SKM-1 (cell line): ENCODE data around the gene PPM1A.
A peak's percentile ranks its signal among the peaks of the same experiment; 100 is the strongest.

ENCODE experiments used
- DNase-seq: peaks from one replicate; lab custom pipeline; 2025; ENCODE audit not compliant: unreplicated experiment; lab: John Stamatoyannopoulos, UW

The PPM1A gene

DNA sequence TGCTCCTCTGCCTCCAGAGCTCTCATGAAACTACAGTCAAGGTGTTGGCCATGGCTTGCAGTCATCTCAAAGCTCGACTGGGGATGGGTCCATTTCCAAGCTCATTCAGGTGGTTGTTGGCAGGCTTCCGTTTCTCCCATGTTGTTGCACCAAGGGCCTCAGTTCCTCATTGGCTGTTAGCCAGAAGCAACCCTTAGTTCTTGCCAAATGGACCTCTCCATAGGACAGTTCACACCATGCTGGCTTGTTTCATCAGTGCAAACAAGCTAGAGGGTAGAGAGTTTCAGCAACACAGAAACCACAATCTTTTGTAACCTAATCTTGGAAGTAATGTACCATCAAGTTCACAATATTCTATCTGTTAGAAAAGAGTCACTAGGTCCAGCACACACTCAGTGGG, 22.7 kb upstream of the PPM1A start:
- DNase-seq = peak; percentile 67

DNA sequence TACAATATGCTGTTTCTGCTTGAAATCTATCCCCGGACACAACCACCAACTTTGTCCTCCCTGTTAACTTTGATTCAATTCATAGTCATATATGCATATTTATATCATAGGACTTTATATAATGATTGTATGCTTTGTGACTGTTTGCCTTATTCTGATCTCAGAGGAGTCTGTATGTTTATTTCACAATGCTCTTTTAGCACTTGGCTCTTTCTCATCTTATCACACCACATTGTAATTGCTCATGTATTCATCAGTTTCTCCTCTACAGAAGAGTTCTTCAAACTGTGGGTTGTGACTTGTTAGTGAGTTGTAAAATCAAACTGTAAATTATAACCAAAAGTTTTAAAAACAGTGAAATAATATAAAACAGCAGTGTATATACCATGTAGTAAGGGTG, 21.7 kb upstream of the PPM1A start:
- DNase-seq = no peak

DNA sequence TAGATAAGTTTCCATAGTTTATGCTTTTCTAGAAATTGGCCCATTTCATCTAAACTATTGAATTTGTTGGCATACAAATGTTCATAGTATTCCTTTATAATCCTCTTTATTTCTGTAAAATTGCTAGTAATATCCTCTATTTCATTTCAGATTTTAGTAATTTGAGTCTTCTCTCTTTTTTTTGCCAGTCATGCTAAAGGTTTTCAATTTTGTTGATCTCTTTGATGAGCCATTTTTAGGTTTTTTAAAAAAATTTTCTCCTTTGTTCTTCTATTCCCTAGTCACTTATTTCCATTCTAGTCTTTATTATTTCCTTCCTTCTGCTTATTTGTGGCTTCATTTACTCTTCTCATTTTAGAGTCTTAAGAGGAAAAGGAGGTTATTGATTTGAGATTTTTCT, 19.4 kb upstream of the PPM1A start:
- DNase-seq = no peak

DNA sequence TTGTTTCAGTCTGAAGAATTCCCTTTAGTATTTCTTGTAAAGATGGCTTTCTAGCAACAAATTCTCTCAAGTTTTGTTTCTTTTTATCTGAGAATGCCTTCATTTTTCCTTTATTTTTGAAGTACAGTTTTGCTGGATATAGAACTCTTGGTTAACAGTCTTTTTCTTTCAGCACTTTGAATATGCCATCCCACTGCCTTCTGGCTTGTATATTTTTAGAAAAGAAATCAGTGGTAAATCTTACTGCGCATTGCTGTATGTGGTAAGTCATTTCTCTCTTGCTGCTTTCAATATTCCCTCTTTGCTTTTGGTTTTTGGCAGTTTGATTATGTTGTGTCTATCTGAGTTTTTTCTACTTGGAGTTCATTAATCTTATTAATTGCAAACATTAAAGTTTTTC, 16.8 kb upstream of the PPM1A start:
- no peak for DNase-seq

DNA sequence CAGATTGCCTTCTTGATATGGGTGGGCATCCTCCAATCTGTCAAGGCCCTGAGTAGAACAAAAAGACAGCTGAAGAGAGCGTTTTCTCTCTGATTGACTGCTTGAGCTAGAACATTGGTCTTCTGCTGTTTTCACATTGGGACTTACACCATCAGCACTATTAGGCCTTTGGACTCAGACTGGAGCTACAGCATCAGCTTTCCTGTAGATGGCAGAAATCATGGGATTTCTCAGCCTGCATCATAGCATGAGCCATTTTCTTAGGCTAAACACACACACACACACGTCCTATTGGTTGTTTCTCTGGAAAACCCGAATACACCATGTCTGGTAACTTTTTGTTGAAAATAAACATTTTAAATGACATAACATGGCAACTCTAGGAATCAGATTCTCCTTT, 15.8 kb upstream of the PPM1A start:
- no peak for DNase-seq

DNA sequence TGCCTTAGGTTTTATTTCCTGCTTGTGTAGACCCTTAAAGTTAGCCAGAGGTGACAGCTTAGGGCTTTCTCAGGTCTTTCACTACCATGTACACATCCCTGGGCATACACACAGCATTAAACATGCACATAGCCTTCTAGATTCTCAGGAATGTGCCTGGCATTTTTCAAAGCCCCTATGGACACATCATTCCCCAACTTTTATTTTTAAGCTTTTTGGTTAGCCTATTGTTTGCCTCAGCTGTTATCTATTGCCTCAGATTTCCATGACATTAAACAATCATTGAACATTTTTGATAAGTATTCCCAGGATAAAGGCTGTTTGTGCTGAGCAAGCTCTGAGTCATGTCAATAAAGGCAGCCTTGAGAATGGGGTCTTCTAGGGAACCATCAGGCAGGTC, 15.1 kb upstream of the PPM1A start:
- no peak for DNase-seq

DNA sequence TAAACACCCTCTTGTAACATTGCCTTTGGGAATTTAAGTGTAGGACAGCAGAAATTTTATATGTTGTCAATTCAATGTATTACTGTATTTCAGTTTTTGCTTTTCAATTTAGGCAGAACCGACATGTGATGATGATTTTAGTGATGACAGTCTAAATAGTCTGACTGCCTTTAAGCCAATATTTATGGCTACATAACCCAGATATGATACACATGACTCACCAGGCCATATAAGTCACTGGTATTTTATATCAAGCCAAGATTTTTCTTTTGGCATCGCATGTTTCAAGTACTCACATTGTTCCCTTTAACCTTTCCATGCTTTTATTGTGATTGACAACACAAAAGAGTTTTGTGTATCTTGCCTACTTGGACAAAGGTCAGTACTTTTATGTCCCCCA, 13.6 kb upstream of the PPM1A start:
- no peak for DNase-seq

DNA sequence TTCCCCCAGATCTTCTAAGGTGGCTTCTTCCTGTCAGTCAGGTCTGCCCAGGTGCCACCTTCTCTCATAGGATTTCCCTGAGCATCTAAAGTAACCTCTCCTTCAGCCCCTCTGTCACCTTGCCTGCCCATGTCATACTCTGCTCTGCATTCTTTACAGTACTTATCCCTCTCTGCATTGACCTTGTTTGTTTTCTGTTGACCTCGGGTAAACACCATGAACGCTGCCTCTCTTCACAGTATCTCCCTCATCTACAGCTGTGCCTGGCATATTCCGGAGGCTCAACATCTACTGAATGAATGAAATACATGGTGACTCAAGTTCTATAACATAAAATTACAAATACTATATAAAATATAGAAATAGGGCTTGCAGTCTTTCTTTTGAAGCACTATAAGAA, 10.1 kb upstream of the PPM1A start:
- DNase-seq = no peak

DNA sequence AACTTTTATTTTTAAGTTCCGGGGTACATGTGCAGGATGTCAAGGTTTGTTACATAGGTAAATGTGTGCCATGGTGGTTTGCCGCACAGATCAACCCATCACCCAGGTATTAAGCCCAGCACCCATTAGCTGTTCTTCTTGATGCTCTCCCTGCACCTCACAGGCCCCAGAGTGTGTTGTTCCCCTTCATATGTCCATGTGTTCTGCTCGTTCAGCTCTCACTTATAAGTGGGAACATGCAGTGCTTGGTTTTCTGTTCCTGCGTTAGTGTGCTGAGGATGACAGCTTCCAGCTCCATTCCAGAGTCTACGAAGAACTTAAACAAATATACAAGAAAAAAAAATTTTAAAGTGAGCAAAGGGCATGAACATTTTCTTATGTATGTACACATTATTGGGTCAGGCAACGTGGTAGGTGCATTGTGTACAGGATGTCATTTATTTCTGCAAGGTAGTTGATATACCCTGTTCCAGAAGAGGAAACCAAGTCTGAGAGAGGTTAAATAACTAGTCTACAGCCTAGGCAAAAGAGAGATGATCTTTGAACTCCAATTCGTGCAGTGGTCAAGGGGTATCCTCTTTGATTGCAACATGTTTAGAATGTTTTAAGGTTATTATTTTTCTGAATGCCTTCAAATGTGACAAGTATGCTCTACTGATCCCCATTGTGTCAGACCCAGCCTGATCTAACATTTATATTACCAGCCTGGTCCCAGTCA, 8.7 kb upstream of the PPM1A start:
- no peak for DNase-seq

DNA sequence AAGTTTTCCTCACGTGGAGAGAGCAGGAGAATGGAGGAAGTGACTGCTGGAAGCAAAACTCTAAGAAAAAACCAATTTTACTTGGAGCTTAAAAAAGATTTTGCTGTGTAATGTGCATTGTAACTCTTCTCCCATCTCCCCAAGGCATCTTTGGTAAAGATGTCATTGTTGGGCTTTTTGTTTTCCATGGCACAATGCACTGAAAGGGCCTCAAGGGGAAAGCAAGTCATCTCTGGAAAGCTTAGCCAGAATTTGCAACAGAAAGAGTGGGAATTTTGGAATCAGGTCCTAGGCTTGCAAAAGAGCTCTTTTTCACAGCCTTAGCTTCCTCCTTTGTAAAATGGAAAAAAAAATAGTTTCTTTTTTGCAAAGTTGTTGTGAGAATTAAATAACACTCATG, 7.9 kb upstream of the PPM1A start:
- DNase-seq = no peak

DNA sequence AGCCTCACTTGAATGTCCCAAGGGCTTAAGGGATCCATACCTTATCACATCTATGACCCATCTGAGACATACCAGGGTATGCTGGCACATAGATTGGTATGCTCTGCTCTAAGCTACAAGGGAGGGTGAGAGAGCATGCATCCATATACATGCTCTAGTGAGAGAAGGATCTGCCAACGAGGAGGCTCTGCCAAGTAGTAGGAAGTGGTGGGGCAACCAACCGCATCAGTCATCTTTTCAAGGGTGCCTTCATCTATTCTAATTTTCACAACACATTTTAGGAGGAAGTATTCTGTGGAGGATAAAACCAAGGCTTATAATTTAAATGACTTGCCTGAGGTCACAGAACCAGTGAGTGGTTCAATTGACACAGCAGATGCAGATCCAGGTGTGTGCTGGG, 6.6 kb upstream of the PPM1A start:
- DNase-seq = peak; percentile 8

DNA sequence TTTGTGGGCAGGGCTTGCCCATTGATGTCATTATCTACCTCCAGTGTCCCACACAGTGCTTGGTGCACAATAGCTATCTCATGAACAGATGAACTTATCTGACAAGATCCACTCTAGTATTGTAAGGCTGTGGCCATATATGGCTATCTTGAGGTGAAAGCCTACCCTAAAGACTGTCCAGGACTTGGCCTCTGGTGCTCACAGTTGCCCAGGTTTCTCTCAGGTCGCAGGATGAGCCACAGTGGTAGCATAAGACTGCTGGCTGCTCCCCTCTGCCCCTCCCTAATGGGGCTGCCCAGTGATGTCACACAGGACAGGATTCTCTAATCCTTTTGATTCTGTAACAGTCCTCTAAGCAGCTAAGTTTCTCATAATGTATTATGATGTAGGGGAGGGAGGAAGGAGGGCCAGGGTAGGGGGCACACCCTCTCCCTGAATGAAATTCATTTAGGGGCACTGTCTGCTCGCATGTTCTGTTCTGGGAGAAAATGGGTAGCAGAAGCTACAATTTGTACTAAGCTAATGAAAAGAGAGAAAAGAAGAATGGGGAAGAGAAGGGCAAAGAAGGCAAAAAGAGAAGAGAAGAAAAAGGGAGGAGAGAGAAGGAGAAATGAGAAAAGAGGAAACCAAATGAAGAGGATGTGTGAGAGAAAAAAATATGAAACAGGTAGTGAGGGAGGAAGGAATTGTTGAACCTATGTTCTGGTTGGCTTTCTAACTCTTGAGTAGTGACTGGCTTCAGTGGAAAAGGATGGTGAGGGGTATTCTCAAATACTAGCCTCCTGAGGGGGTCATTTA, 3.4 kb upstream of the PPM1A start:
- no peak for DNase-seq

DNA sequence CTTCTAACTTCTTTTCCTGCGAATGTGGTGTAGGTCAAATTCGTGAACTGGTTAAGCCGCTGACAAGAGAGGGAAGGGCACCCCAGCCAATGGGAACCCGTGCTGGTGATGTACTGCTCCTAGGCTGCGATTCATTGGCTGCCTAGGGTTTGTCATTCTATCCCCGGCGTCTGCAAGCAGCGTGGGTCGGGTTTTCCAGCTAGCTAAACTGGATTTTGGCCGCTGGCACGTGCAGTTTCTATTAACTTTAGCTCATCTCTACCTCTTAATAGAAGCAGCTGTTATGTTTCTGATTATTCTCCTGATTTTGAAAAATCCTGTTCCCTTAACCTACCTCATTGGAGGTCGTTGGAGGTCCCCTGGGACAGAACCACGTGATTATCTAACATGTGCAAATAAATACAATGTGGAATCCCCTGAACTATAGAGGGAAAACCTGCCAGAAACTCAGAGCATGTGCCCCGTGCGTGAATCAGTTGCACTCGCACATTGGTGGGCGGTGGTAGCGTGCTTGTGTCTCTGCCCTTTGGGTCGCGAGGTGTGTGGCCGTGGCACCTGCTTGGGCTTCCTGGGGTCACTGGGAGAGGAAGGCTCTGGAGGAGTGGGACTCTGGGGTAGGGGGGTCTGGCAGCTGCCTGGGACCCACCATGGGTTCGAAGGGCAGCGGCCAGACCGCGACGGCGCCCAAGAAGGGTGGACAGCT, 876 bp upstream of the PPM1A start:
- DNase-seq = no peak

DNA sequence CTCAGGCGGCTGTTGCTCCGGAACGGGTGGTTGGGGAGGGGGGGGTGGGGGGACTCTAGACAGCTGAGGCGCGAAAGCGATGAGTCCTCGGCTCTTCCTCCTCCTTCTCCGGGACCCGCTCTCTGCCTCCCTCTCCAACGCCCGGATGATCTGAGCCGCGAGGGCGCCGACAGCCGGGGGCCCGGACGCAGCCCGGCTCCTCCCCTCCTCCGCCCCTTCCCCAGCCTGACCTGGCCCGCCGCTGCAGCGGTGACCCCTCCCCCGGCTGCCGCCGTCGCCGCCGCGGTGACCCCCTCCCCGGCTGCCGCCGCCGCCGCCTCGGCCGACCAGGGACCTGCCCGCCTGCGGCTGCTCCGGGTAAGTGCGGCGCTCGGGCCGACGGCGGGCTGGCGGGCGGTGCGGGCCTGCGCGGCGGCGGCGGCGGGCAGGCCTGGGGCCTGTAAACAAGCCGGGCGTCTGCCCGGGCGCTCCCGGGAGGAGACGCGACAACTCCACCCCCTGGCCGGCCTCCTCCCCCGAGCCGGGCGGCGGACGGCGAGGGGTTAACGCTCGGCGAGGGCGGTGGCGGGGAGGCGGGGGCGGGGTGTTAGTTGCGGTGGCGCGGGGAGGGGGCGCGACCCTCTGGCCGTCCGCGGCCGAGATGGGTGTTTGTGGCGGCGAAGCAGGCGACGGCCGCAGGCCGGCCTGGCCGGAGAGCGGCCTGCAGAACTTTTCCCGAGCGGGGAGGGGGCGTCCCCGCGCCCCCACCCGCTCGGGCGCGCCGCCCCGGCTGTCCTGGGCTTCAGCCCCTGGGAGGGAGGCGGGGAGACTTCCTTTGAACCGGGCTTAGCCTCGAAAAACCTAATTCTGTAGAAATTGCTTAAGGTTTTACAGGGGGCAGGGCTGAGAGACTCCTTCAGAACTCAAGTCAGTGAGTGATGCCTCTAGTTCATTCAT, 568 bp downstream of the PPM1A start:
- no peak for DNase-seq

DNA sequence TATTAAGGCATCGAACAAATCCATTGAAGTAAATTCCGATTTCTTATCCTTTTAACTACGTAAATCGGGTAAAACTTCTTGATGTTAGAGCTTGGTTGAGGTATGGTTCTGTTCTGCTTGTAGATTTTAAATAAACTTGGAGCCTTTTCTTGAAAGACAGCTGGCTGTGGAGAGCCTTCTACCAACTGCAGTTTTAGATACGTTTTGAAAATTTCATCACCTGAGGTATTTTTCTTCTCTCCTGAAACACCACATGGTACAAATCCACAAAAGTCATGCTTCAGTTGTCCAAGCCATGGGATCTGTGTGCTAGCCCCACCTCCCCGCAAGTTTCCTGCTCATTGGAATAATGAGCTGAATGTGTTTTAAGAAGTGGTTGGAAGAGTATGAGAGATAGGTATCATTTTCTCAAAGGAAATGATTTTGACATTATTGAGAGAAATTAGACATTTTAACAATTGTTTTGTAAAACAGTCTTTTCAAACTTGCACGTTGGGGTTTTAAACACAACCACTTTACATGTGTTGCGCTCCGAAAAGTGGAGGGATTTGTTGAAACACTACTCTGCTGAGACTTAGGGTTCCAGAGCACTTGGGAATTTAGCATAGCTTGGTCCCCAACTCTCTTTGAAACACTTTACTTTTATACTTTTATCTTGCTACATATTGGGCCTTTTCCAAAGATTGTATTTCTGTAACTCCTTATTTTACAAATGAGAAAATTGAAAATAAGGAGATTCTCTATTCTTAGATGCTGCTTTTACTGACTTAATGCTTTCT, 1.4 kb downstream of the PPM1A start:
- no peak for DNase-seq

DNA sequence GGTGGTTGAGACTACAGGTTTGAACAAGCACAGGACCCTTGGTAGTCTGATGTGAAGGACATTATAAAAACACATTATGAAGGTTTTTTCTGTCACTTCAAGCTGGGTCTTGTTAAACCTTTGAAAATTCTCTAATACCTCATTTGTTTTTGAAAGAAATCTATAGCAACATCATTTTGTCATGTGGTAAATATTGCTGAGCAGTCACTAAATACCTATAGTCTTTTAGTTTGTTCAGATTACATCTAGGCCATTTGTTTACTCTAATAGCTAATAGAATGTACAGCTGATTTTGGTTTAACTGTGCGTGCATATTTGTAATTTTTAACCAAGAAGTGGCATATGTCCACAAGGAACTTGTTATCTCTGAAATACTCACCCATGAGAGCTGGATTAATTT, 2.9 kb downstream of the PPM1A start:
- no peak for DNase-seq

DNA sequence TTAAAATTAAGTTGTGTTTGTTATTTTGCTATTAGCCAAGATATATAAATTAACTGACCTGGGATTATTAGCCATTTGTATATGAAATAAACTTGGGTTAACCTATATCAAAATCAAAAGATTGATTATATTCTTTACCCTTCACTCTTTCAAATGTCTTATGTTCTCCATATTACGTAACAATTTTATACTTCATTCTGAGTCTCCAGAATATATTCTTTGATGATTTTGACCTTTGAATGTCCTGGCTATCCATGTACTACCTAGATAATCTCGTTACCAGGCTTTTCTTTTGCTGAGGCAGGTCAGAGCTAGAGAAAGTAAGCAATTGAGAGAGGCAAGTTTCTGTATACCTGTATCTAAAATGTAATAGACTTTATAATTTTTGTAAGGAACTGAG, 3.6 kb downstream of the PPM1A start:
- DNase-seq = no peak

DNA sequence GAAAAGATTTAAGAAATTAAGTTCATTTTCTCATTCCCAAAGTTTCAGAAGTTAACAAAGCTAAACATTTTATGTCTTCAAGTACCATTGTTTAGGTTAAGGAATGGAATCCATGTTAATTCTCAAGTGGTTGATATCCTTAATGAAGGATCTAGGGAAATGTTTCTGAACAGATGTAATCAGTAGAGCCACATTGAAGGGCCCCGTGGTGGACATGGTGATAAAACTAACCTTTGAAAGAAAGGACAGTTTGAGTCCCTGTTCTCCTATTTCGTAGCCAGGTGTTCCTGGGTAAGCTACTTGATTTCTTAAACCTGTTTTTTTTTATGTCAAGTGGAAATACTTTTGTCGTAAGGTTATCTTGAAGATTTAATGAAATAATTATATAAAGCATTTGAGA, 4.6 kb downstream of the PPM1A start:
- DNase-seq = no peak

DNA sequence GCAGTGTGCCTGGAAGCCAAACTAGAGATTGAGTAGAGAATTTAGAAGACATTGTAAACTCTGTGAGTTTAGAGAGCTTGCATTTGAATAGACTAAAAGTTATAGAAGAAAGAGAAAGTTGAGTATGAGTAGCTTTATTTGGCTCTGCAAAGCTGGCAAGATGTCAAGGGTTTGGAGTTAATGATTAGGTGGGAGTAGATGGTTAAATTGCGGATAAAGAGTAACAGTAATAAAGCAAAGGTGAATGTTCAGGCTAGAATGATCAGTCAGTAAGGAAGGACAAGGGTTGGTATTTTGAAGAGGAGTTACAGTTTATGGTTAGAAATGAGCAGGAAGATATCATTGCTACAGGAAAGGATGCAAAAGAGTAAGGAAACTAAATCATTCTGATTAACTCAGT, 5.2 kb downstream of the PPM1A start:
- DNase-seq = no peak

DNA sequence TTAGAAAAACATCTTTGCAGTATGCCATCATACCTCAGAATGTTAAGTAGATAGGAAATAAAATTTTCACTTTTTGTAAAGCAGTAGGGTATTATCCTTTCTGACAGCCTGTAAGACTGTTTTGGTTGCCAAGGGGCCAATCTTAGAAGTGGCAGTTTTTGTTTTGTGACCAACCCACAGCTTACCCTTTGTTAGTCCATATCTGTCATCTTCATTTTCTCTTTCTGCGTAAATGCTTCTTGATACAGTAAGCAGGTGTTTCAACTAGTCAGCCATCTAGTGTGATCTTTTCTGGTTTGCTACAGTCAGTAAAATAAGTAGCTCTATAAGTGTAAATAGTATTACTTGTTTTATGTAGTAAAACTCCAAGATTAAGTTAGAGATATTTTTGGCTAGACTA, 8.8 kb downstream of the PPM1A start:
- no peak for DNase-seq
